Measurements from ENCODE around the gene KCNMA1. TPM values are rescaled to one million over a fixed set of nuclear protein-coding genes. Genes with fewer than 3 reads are reported as not detected.

Gene KCNMA1
- polyA plus RNA-seq, 1 experiment = 21.4 TPM

- no peak for DNase-seq (ENCODE audit: low read depth)
- ChIA-PET CTCF (interaction anchor here (1.1 to 1.2 kb wide), 2 partner anchors 12 to 14 kb away, joined by 3 read pairs; no protein-coding TSS in a partner anchor), POLR2A (no interaction called here)
- Histone ChIP-seq H3K36me3 (ENCODE audit: control insufficient read depth, insufficient read depth, low read length) (no peaks in the 10 kb centered on the region; the same call in 1 of the 2 replicates), H3K27me3 (ENCODE audit: control insufficient read depth, insufficient read depth, low read length) (no peaks in the 10 kb centered on the region), H3K4me3 (ENCODE audit: low read depth, low read length) (no peak overlapping the region)
- TF ChIP-seq, protein P1, sequence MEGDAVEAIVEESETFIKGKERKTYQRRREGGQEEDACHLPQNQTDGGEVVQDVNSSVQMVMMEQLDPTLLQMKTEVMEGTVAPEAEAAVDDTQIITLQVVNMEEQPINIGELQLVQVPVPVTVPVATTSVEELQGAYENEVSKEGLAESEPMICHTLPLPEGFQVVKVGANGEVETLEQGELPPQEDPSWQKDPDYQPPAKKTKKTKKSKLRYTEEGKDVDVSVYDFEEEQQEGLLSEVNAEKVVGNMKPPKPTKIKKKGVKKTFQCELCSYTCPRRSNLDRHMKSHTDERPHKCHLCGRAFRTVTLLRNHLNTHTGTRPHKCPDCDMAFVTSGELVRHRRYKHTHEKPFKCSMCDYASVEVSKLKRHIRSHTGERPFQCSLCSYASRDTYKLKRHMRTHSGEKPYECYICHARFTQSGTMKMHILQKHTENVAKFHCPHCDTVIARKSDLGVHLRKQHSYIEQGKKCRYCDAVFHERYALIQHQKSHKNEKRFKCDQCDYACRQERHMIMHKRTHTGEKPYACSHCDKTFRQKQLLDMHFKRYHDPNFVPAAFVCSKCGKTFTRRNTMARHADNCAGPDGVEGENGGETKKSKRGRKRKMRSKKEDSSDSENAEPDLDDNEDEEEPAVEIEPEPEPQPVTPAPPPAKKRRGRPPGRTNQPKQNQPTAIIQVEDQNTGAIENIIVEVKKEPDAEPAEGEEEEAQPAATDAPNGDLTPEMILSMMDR (IDR thresholded peaks at IDR 0.05; ENCODE audit: insufficient read depth, low read depth, low read length) = no peak
These were observed 8.5 kb downstream of the KCNMA1 start for GRCh38 chr10:77628906-77629730.

DNA sequence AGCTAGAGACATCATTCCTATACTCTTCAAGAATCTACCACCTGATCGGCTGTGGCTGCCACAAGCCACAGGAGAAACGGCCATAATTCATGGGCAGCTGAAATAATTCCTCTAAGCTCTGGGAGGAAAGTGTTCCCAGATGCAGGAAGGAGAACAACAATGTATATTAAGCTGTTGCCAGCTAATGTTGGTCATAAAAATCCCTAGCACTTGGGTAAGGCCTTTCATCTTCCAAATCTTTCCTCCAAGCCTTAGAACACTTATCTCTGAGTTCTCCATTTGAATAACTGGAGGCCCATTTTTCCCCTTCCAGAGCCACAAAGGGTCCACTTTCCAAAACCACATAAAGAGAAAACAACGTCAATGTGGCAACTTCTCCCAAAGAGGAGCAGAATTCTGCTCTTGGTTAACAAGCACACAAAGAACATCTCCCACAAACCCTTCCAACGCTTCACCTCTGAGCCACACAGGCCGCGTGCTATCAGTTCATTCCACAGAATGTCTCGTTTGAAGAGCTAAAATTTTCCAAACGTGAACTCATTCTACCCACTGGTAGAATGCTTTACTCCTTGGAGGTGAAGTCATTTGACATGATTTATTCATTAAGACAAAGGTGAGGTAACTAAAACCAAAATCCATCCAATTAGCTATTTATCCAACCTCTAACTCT is 11.2 kb downstream of the KCNMA1 start:
- H3K27me3 ChIP-seq (ENCODE audit: control insufficient read depth, insufficient read depth, low read length) = no peaks in the 10 kb centered on the region
- H3K4me3 ChIP-seq (ENCODE audit: low read depth, low read length) = no peak overlapping the region
- POLR2A ChIA-PET = no interaction called here
- CTCF ChIA-PET = interaction anchor here (0.6 to 1.8 kb wide), 5 partner anchors 9 to 461 kb away, joined by 3 to 7 read pairs (median 4); no protein-coding TSS in a partner anchor
- TF ChIP-seq, protein P1 (IDR thresholded peaks at IDR 0.05; ENCODE audit: insufficient read depth, low read depth, low read length) = no peak
- H3K36me3 ChIP-seq (ENCODE audit: control insufficient read depth, insufficient read depth, low read length) = no peaks in the 10 kb centered on the region; the same call in 1 of the 2 replicates
- DNase-seq (ENCODE audit: low read depth) = no peak

- Histone ChIP-seq H3K4me3 (ENCODE audit: low read depth, low read length) (no peak overlapping the region), H3K27me3 (ENCODE audit: control insufficient read depth, insufficient read depth, low read length) (no peaks in the 10 kb centered on the region), H3K36me3 (ENCODE audit: control insufficient read depth, insufficient read depth, low read length) (no peaks in the 10 kb centered on the region; the same call in 1 of the 2 replicates)
- POLR2A ChIA-PET = no interaction called here
- TF ChIP-seq, protein P1 (IDR thresholded peaks at IDR 0.05; ENCODE audit: insufficient read depth, low read depth, low read length) = no peak
- CTCF ChIA-PET = no interaction called here
- DNase-seq (ENCODE audit: low read depth) = no peak
These were observed 12.2 kb downstream of the KCNMA1 start for GRCh38 chr10:77625379-77625778.

GRCh38 chr10:77622889-77623291 is 14.7 kb downstream of the KCNMA1 start:
- CTCF ChIA-PET = no interaction called here
- TF ChIP-seq, protein P1 (IDR thresholded peaks at IDR 0.05; ENCODE audit: insufficient read depth, low read depth, low read length) = no peak
- POLR2A ChIA-PET = no interaction called here
- Histone ChIP-seq H3K36me3 (ENCODE audit: control insufficient read depth, insufficient read depth, low read length) (no peaks in the 10 kb centered on the region; the same call in 1 of the 2 replicates), H3K4me3 (ENCODE audit: low read depth, low read length) (no peak overlapping the region), H3K27me3 (ENCODE audit: control insufficient read depth, insufficient read depth, low read length) (no peaks in the 10 kb centered on the region)
- no peak for DNase-seq (ENCODE audit: low read depth)

DNA sequence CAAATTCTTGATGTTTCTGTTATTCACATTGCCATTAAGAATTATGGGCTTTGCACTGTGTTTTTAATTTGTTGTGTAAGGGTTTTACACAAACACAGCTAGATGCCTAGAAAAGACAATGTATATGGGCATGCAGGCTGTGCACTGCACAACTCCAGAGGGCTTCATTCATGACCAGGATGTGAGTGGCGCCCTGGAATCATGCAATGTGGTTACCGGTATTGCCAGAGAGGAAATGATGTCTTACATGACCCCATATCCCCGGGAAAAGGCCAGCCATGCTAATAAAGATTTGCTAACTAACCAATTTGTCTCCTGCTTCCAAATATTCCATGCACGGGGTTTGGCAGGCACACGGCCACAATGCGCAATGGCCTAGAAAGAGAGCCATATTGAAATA is 16.9 kb downstream of the KCNMA1 start:
- no peak for DNase-seq (ENCODE audit: low read depth)
- Histone ChIP-seq H3K36me3 (ENCODE audit: control insufficient read depth, insufficient read depth, low read length) (no peaks in the 10 kb centered on the region), H3K27me3 (ENCODE audit: control insufficient read depth, insufficient read depth, low read length) (no peaks in the 10 kb centered on the region), H3K4me3 (ENCODE audit: low read depth, low read length) (no peak overlapping the region)
- POLR2A ChIA-PET = interaction anchor here (0.7 kb wide), 1 partner anchor 91 kb away, joined by 3 read pairs; no protein-coding TSS in a partner anchor
- TF ChIP-seq, protein P1 (IDR thresholded peaks at IDR 0.05; ENCODE audit: insufficient read depth, low read depth, low read length) = no peak
- CTCF ChIA-PET = interaction anchor here (0.6 to 2.1 kb wide), 2 partner anchors 34 to 229 kb away, joined by 4 to 6 read pairs; no protein-coding TSS in a partner anchor
